Right atrium auricular region (tissue), 2 donors: Measurements from ENCODE around the gene TPRA1. TPM values are rescaled to one million over a fixed set of nuclear protein-coding genes. Genes with fewer than 3 reads are reported as not detected.
A peak's percentile ranks its signal among the peaks of the same experiment; 100 is the strongest.

Source experiments
- DNase-seq: peaks from one replicate; pipeline ENCODE4 v3.0.0-alpha.2; 2019; ENCODE audit warnings: low spot score
- H3K27ac ChIP-seq, 2 donors: fragments of 200-600 bp; sonication (generic); 1 replicate in 1 of 2; 2 replicates in 1 of 2; pipeline ENCODE4 v1.5.1; 2016 to 2019
- H3K27me3 ChIP-seq, 2 donors: fragments of 200-600 bp; sonication (generic); one replicate each; pipeline versions ENCODE4 v1.5.1 to v1.6.0; 2017 to 2019
- H3K36me3 ChIP-seq: fragments of 200-600 bp; sonication (generic); one replicate; pipeline ENCODE4 v1.5.1; 2016
- H3K4me1 ChIP-seq, 2 donors: fragments of 200-600 bp; sonication (generic); one replicate each; pipeline versions ENCODE4 v1.5.1 to v1.6.0; 2017 to 2019
- H3K4me3 ChIP-seq, 2 donors: fragments of 200-600 bp; sonication (generic); 1 replicate in 1 of 2; 2 replicates in 1 of 2; pipeline ENCODE4 v1.5.1; 2017 to 2019; ENCODE audit warnings: mild to moderate bottlenecking in 1 of 2, moderate library complexity in 1 of 2
- H3K9me3 ChIP-seq, 2 donors: fragments of 200-600 bp; sonication (generic); one replicate each; pipeline ENCODE4 v1.5.1; 2019
- CTCF ChIP-seq, 2 donors: fragments of 200-600 bp; sonication (generic); IDR thresholded peaks; one replicate each; pipeline ENCODE4 v1.5.1; 2019; ENCODE audit warnings: antibody characterized with exemption in 2 of 2
- total RNA-seq, 2 donors: library from RNA; depleted of rRNA; stranded (reverse); fragments of >200 nt; gene quantifications; one replicate each; pipeline ENCODE4 v1.1.0, GENCODE V29; 2016

The TPRA1 gene
- 10 to 100 TPM; 24.0 to 27.3 TPM for total RNA-seq

DNA sequence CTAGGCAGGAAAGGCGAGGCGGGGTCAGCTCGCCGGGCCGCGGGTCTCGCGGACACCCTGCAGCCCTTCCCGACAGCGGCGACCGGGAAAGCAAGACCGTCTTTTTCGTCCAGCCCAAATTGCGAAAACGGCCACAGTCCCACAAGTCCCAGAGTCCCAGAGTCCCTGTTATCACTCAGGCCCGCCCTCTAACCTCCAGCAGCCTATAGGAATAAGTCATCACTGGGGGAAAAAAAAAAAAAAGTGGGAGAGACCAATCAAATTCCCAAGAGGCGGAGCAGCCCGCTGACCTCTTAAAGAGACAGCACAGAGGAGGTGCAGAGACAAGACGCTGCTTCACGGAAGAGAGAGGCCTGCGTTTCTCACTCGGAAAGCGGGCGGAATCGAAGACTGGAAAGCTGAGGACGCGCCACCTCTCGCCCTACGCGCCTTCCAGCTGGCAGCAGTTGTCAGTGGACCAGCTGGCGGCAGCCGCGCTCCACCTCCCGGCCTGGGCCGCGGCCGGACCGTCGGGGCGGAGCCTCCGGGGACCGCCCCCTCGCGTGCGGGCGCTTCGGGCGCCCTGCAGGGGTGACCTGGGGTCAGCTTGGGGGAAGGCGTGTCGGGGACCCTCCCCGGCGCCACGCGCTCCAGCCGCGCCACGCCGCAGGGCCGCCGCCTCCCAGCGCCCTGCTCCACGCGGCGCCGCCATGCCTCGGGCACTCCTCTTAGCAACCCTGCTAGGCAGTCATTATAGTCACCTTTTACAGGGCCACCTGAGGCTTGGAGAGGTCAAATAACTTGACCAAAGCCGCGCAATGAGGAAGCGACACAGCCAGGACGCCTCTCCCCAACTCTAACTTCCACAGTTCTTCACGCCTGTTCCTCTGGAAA lies at the start of gene TPRA1:
Gene TPRA1 (minus strand): TSS at position 141 of the 873 bp plus-strand sequence. CDS start 10,587 bp downstream, outside the sequence.
- peaks cover 0 to 42% of the 10 kb centered on the region in 2 donors for H3K4me1 ChIP-seq

DNA sequence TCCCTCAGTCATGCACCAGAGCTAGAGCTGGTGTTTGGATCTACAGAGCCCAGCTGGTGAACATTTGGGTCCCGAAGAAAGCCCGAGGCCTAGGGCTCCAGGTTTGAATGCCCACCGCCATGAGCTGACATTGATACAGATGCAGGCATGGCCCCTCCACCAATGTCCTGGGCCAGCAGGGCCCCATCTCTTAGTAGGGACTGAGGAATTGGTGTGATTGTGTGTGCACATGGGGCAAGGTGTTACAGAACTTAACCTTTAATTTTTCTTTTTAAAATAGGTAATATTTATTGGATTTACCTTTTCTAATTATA lies 49.5 kb upstream of the TPRA1 start:
- TF ChIP-seq CTCF (IDR thresholded peaks at IDR 0.05): no peak
- H3K9me3 ChIP-seq: no peaks in the 10 kb centered on the region
- no peak for DNase-seq
- no peak overlapping the region for H3K27ac ChIP-seq
- no peaks in the 10 kb centered on the region for H3K27me3 ChIP-seq
- no peaks in the 10 kb centered on the region for H3K4me1 ChIP-seq
- H3K4me3 ChIP-seq: no peak overlapping the region
- H3K36me3 ChIP-seq: no peaks in the 10 kb centered on the region

More for the DNA sequence above, at the start of gene TPRA1:
- Histone ChIP-seq H3K27me3 (no peaks in the 10 kb centered on the region), H3K4me3 (peak within 1 kb of the TSS; percentile 91 to 94), H3K27ac (peak within 1 kb of the TSS; percentile 90 to 94), H3K9me3 (no peaks in the 10 kb centered on the region), H3K36me3 (no peaks in the 10 kb centered on the region)
- TF ChIP-seq CTCF (IDR thresholded peaks at IDR 0.05): peak in 1 of 2 donors; percentile 43
- DNase-seq: peak; percentile 95

DNA sequence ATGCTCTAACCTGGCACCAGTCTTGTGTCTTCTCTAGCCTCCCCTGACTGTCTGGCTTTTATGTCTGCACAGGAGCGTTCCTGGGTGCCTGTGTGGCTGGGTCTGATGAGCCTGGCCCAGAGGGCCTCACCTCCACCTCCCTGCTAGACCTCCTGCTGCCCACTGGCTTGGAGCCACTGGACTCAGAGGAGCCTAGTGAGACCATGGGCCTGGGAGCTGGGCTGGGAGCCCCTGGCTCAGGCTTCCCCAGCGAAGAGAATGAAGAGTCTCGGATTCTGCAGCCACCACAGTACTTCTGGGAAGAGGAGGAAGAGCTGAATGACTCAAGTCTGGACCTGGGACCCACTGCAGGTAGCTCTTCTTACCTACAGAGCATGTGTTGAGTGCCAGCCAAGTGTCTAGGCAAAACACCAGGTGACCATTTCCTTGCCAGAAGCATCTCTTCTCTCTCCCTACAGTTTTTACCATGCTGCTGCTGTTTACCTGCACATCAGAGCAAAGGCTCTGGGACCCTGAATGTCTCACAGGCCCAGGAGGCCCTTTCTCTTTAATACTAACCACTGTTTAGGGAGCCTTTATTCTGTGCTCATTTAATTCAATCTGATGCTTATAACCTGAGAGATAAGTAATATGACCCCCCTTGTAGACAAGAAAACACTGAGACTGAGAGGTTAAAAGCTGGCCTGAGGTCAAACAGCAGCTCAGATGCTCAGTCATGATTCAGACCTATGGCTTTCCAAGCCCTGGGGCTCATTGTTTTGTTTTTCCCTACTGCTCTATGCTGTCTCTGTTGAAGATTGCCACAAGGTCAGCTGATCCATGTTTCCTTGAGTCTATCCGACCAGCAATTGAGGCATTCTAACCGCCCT lies 48.9 kb upstream of the TPRA1 start:
- H3K27me3 ChIP-seq: no peaks in the 10 kb centered on the region
- no peak overlapping the region for H3K27ac ChIP-seq
- no peaks in the 10 kb centered on the region for H3K9me3 ChIP-seq
- no peaks in the 10 kb centered on the region for H3K4me1 ChIP-seq
- DNase-seq: no peak
- no peak overlapping the region for H3K4me3 ChIP-seq
- no peaks in the 10 kb centered on the region for H3K36me3 ChIP-seq
- no peak for TF ChIP-seq CTCF (IDR thresholded peaks at IDR 0.05)

DNA sequence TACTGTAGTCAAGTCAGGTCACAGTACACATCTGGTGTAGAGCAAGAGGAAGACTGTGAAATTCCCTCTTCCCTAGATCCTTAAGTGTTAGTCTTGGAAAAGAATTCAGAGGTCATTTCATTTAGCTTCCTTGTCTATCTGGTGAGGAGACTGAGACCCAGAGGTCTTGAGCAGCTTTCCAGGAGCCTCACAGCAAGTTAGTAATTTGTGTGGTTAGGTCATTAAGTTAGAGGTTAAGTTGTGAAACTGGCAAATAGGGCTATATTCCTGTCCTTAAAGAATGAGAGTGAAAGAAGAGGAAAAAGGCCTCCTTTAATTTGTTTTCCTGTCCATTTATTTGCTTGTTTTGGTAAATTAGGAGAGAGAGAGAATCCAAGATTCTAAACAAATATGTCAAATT lies 47.4 kb upstream of the TPRA1 start:
- Histone ChIP-seq H3K36me3 (no peaks in the 10 kb centered on the region), H3K9me3 (no peaks in the 10 kb centered on the region), H3K27me3 (no peaks in the 10 kb centered on the region), H3K27ac (no peak overlapping the region), H3K4me3 (no peak overlapping the region), H3K4me1 (no peaks in the 10 kb centered on the region)
- no peak for TF ChIP-seq CTCF (IDR thresholded peaks at IDR 0.05)
- DNase-seq: no peak

DNA sequence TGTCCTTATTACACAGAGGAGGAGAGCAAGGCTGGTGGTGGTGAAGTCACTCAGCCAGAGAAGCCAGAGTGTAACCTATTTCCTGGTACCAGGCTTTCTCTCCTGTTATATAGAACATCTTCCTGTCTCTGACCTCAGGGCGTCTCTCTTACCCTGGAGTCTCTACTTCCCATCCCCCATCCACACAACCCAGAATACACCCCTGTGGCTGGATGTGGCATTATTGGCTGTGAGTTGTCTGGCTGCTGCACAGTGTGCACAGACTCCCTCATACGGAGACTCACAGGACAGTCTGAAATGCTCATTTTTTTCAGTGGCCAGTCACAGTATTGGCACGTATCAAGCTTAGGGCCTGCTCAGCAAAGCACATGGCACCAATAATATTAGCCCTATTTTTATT lies 47.0 kb upstream of the TPRA1 start:
- H3K27me3 ChIP-seq: no peaks in the 10 kb centered on the region
- H3K9me3 ChIP-seq: no peaks in the 10 kb centered on the region
- H3K36me3 ChIP-seq: no peaks in the 10 kb centered on the region
- no peak overlapping the region for H3K4me3 ChIP-seq
- H3K4me1 ChIP-seq: no peaks in the 10 kb centered on the region
- TF ChIP-seq CTCF (IDR thresholded peaks at IDR 0.05): no peak
- H3K27ac ChIP-seq: no peak overlapping the region
- DNase-seq: no peak
